HG03139 (cell line): ENCODE results near the gene SMG9.
"Not testable (repeated sequence)": the region's sequence is repeated elsewhere in the genome, so short reads cannot be mapped to it uniquely, and the experiment has no call there.

Experiments
- ATAC-seq: cut with Tn5 transposase; IDR thresholded peaks from one replicate; pipeline ENCODE4 v1.9.1; 2021; ENCODE audit not compliant: unreplicated experiment

SMG9 gene

GRCh38 chr19:43695985-43696704, 58.6 kb downstream of the SMG9 start:
- ATAC-seq, result no peak

GRCh38 chr19:43694553-43694952, 60.2 kb downstream of the SMG9 start:
- ATAC-seq, result no peak

- no peak for ATAC-seq
Measured at GRCh38 chr19:43692877-43693276, 61.9 kb downstream of the SMG9 start.

GRCh38 chr19:43692385-43692784, 62.4 kb downstream of the SMG9 start:
- ATAC-seq, result no peak

- no peak for ATAC-seq
Measured at GRCh38 chr19:43691755-43692154, 63.0 kb downstream of the SMG9 start.

- ATAC-seq, result no peak
Measured at GRCh38 chr19:43690890-43691289, 63.9 kb downstream of the SMG9 start.

- no peak for ATAC-seq
Measured at GRCh38 chr19:43690444-43690843, 64.3 kb downstream of the SMG9 start.

- no peak for ATAC-seq
Measured at GRCh38 chr19:43688059-43688701, 66.6 kb downstream of the SMG9 start.

- no peak for ATAC-seq
Measured at GRCh38 chr19:43687660-43687997, 67.1 kb downstream of the SMG9 start.

- ATAC-seq, result no peak
Measured at GRCh38 chr19:43684326-43684725, 70.4 kb downstream of the SMG9 start.

- ATAC-seq, result no peak
Measured at GRCh38 chr19:43683905-43684304, 70.9 kb downstream of the SMG9 start.

GRCh38 chr19:43682824-43683661, 71.7 kb downstream of the SMG9 start:
- ATAC-seq, result no peak

GRCh38 chr19:43682269-43682668, 72.5 kb downstream of the SMG9 start:
- ATAC-seq, result not testable (repeated sequence)

- no peak for ATAC-seq
Measured at GRCh38 chr19:43681821-43682220, 72.9 kb downstream of the SMG9 start.

GRCh38 chr19:43678512-43679261, 76.1 kb downstream of the SMG9 start:
- no peak for ATAC-seq
